SKM-1 (cell line): ENCODE data around the gene HPD.
"Not testable (repeated sequence)": the region's sequence is repeated elsewhere in the genome, so short reads cannot be mapped to it uniquely, and the experiment has no call there.

ENCODE experiments used
- DNase-seq: peaks from one replicate; lab custom pipeline; 2025; ENCODE audit not compliant: unreplicated experiment; lab: John Stamatoyannopoulos, UW

HPD gene

GRCh38 chr12:121858662-121859572 lies at the start of gene HPD:
TSS of gene HPD (minus strand) at chr12:121858859. CDS start at chr12:121858823, 36 bp downstream.
- no peak for DNase-seq

GRCh38 chr12:121905746-121906145 lies 47.1 kb upstream of the HPD start:
- DNase-seq: no peak

- no peak for DNase-seq
These were observed 44.5 kb upstream of the HPD start for GRCh38 chr12:121903202-121903601.

- no peak for DNase-seq
These were observed 40.9 kb upstream of the HPD start for GRCh38 chr12:121899590-121899989.

- no peak for DNase-seq
These were observed 39.6 kb upstream of the HPD start for GRCh38 chr12:121898287-121898686.

GRCh38 chr12:121894633-121895032 lies 36.0 kb upstream of the HPD start:
- no peak for DNase-seq

- DNase-seq: no peak
These were observed 35.4 kb upstream of the HPD start for GRCh38 chr12:121893961-121894460.

GRCh38 chr12:121892673-121893561 lies 34.3 kb upstream of the HPD start:
- no peak for DNase-seq

GRCh38 chr12:121889661-121890060 lies 31.0 kb upstream of the HPD start:
- DNase-seq: not testable (repeated sequence)

GRCh38 chr12:121889274-121889624 lies 30.6 kb upstream of the HPD start:
- no peak for DNase-seq

GRCh38 chr12:121888478-121889273 lies 30.0 kb upstream of the HPD start, which contains the start of gene PSMD9:
TSS of gene PSMD9 (plus strand) at chr12:121888790. CDS start at chr12:121888857, 67 bp downstream.
- DNase-seq: peak; percentile 52

- no peak for DNase-seq
These were observed 29.4 kb upstream of the HPD start for GRCh38 chr12:121888083-121888477.

GRCh38 chr12:121885129-121885528 lies 26.5 kb upstream of the HPD start:
- DNase-seq: not testable (repeated sequence)

GRCh38 chr12:121883315-121883660 lies 24.6 kb upstream of the HPD start:
- no peak for DNase-seq

GRCh38 chr12:121876080-121876447 lies 17.4 kb upstream of the HPD start:
- not testable (repeated sequence) for DNase-seq

GRCh38 chr12:121875582-121875981 lies 16.9 kb upstream of the HPD start:
- DNase-seq: no peak

GRCh38 chr12:121874071-121874470 lies 15.4 kb upstream of the HPD start:
- peak; percentile 39 for DNase-seq

GRCh38 chr12:121873216-121873569 lies 14.5 kb upstream of the HPD start:
- DNase-seq: no peak

- no peak for DNase-seq
These were observed 14.0 kb upstream of the HPD start for GRCh38 chr12:121872546-121873215.

GRCh38 chr12:121871467-121871866 lies 12.8 kb upstream of the HPD start:
- DNase-seq: no peak
